H1 (cell line): ENCODE data around the gene TMBIM4. TPM values are rescaled to one million over a fixed set of nuclear protein-coding genes. Genes with fewer than 3 reads are reported as not detected.

Experiments
- CTCF ChIA-PET: fragments of 300-600 bp; sonication (Branson Sonifier 250); formaldehyde crosslinking; loops from one replicate; lab custom pipeline; 2021; ENCODE audit not compliant: partially characterized antibody; lab: Charles Lee
- POLR2A ChIA-PET: fragments of 300-600 bp; sonication (Branson Sonifier 250); formaldehyde crosslinking; loops from one replicate; lab custom pipeline; 2021; ENCODE audit warnings: inconsistent platforms; ENCODE audit not compliant: partially characterized antibody; lab: Charles Lee
- DNase-seq, 2 experiments: peaks; one replicate each; pipeline versions ENCODE4 v3.0.0 to v3.0.0-alpha.2; 2010 to 2022; ENCODE audit warnings: low spot score in 2 of 2, low read depth in 1 of 2, mixed read lengths in 1 of 2
- FAIRE-seq: peaks from 2 replicates; lab custom pipeline; 2011; peaks lifted over from hg19 to GRCh38; lab: Jason Lieb, UNC
- H2AFZ ChIP-seq: 2 replicates; pipeline ENCODE4 v1.8.1; 2012; ENCODE audit warnings: low read length, inconsistent platforms
- H2AK5ac ChIP-seq: 2 replicates; pipeline ENCODE4 v1.6.1; 2013; ENCODE audit warnings: low read depth, low read length
- H2BK120ac ChIP-seq: replicated peaks from 2 replicates; pipeline ENCODE3; 2013; ENCODE audit warnings: low read depth, low read length, inconsistent platforms
- H2BK12ac ChIP-seq: 2 replicates; pipeline ENCODE4 v1.6.1; 2013; ENCODE audit warnings: low read depth, low read length
- H2BK15ac ChIP-seq: 2 replicates; pipeline ENCODE4 v1.6.1; 2013; ENCODE audit warnings: low read length
- H2BK20ac ChIP-seq: 2 replicates; pipeline ENCODE4 v1.6.1; 2013; ENCODE audit warnings: low read length
- H2BK5ac ChIP-seq: 2 replicates; pipeline ENCODE4 v1.6.1; 2013; ENCODE audit warnings: low read depth, low read length
- H3K14ac ChIP-seq: 2 replicates; pipeline ENCODE4 v1.6.1; 2013; ENCODE audit warnings: inconsistent platforms; ENCODE audit not compliant: insufficient read length
- H3K18ac ChIP-seq: 2 replicates; pipeline ENCODE4 v1.6.1; 2013; ENCODE audit warnings: low read length; ENCODE audit errors: extremely low read depth
- H3K23ac ChIP-seq: 2 replicates; pipeline ENCODE4 v1.6.1; 2013; ENCODE audit warnings: inconsistent platforms; ENCODE audit not compliant: insufficient read length
- H3K23me2 ChIP-seq: 2 replicates; pipeline ENCODE4 v1.6.1; 2013; ENCODE audit warnings: low read depth, low read length
- H3K27ac ChIP-seq: 2 replicates; pipeline ENCODE4 v1.6.1; 2011; ENCODE audit warnings: low read depth, low read length, inconsistent platforms
- H3K27me3 ChIP-seq, 4 experiments: replicated peaks in 1 of 4; 1 replicate in 1 of 4; 2 replicates in 3 of 4; pipeline versions ENCODE4 v1.6.1 to v1.8.1; 2011 to 2013; ENCODE audit warnings: low read length in 3 of 4, mild to moderate bottlenecking in 3 of 4, inconsistent platforms in 2 of 4, mixed read lengths in 2 of 4, moderate library complexity in 1 of 4; ENCODE audit not compliant: control insufficient read depth in 3 of 4, insufficient read depth in 3 of 4; ENCODE audit errors: extremely low read depth in 1 of 4
- H3K36me3 ChIP-seq, 4 experiments: 2 replicates each; pipeline versions ENCODE4 v1.6.1 to v1.8.1; 2011 to 2013; ENCODE audit warnings: mild to moderate bottlenecking in 4 of 4, low read length in 3 of 4, moderate library complexity in 2 of 4, control low read depth in 1 of 4, inconsistent platforms in 1 of 4; ENCODE audit not compliant: insufficient read depth in 4 of 4, control insufficient read depth in 2 of 4
- H3K4ac ChIP-seq: replicated peaks from 2 replicates; pipeline ENCODE3; 2013; ENCODE audit warnings: low read length, low read depth, mixed read lengths, inconsistent platforms; ENCODE audit not compliant: insufficient read length
- H3K4me1 ChIP-seq, 4 experiments: replicated peaks in 1 of 4; 1 replicate in 1 of 4; 2 replicates in 3 of 4; pipeline versions ENCODE4 v1.6.1 to v1.8.1; 2011 to 2013; ENCODE audit warnings: low read length in 3 of 4, inconsistent platforms in 2 of 4, mixed read lengths in 1 of 4; ENCODE audit not compliant: insufficient read depth in 4 of 4, control insufficient read depth in 3 of 4
- H3K4me2 ChIP-seq, 2 experiments: 2 replicates each; pipeline versions ENCODE4 v1.6.1 to v1.8.1; 2011 to 2013; ENCODE audit warnings: low read depth in 2 of 2, low read length in 2 of 2, control low read depth in 1 of 2, inconsistent platforms in 1 of 2, mild to moderate bottlenecking in 1 of 2; ENCODE audit not compliant: insufficient read depth in 1 of 2
- H3K4me3 ChIP-seq, 4 experiments: fragments of 200-600, 300-600 bp in 1 of 4; sonication (generic), shearing (Covaris generic), sonication (Bioruptor Twin) in 1 of 4; 2 replicates each; pipeline versions ENCODE4 v1.5.1 to v1.8.1; 2011 to 2016; ENCODE audit warnings: low read length in 4 of 4, low read depth in 3 of 4, control low read depth in 2 of 4, inconsistent platforms in 2 of 4, mild to moderate bottlenecking in 2 of 4, mixed read lengths in 1 of 4, moderate library complexity in 1 of 4; ENCODE audit not compliant: insufficient read depth in 2 of 4; ENCODE audit errors: extremely low read depth in 1 of 4
- H3K56ac ChIP-seq: replicated peaks from 2 replicates; pipeline ENCODE3; 2013; ENCODE audit warnings: low read depth, mild to moderate bottlenecking, mixed read lengths, low read length, inconsistent platforms; ENCODE audit not compliant: insufficient read length
- H3K79me1 ChIP-seq: 2 replicates; pipeline ENCODE4 v1.6.1; 2013; ENCODE audit warnings: low read depth, low read length, control low read depth
- H3K79me2 ChIP-seq, 2 experiments: 2 replicates each; pipeline versions ENCODE4 v1.6.1 to v1.8.1; 2012 to 2013; ENCODE audit warnings: low read length in 2 of 2, mild to moderate bottlenecking in 2 of 2, inconsistent platforms in 1 of 2; ENCODE audit not compliant: insufficient read depth in 2 of 2, control insufficient read depth in 1 of 2
- H3K9ac ChIP-seq, 4 experiments: replicated peaks in 1 of 4; 1 replicate in 1 of 4; 2 replicates in 3 of 4; pipeline versions ENCODE4 v1.6.1 to v1.8.1; 2011 to 2013; ENCODE audit warnings: low read depth in 3 of 4, low read length in 3 of 4, control low read depth in 2 of 4, mild to moderate bottlenecking in 2 of 4, moderate library complexity in 2 of 4, inconsistent platforms in 1 of 4; ENCODE audit errors: extremely low read depth in 1 of 4
- H3K9me3 ChIP-seq, 2 experiments: 2 replicates each; pipeline versions ENCODE4 v1.6.1 to v1.8.1; 2012 to 2013; ENCODE audit warnings: mild to moderate bottlenecking in 2 of 2, moderate library complexity in 2 of 2, control low read depth in 1 of 2, inconsistent platforms in 1 of 2, low read depth in 1 of 2, low read length in 1 of 2, mixed read lengths in 1 of 2; ENCODE audit not compliant: insufficient read depth in 2 of 2
- H4K20me1 ChIP-seq, 2 experiments: replicated peaks in 1 of 2; 2 replicates each; pipeline versions ENCODE3 to v1.8.1; 2011 to 2013; ENCODE audit warnings: inconsistent platforms in 2 of 2, low read length in 2 of 2, mild to moderate bottlenecking in 1 of 2; ENCODE audit not compliant: insufficient read depth in 2 of 2, control insufficient read depth in 1 of 2
- H4K5ac ChIP-seq: 2 replicates; pipeline ENCODE4 v1.6.1; 2013; ENCODE audit warnings: low read length, low read depth, mixed read lengths, inconsistent platforms; ENCODE audit not compliant: insufficient read length
- H4K8ac ChIP-seq: 2 replicates; pipeline ENCODE4 v1.8.0; 2013; ENCODE audit warnings: mild to moderate bottlenecking, moderate library complexity, low read length, inconsistent platforms; ENCODE audit not compliant: insufficient read depth; ENCODE audit errors: extremely low read depth
- H4K91ac ChIP-seq: replicated peaks from 2 replicates; pipeline ENCODE3; 2013; ENCODE audit warnings: low read length, mixed read lengths, inconsistent platforms; ENCODE audit not compliant: insufficient read length
- BRCA1 ChIP-seq: IDR thresholded peaks from 2 replicates; pipeline ENCODE4 v1.6.1; 2012; ENCODE audit warnings: low read depth, low read length, improper control_type of control experiment
- EGR1 ChIP-seq: IDR thresholded peaks from 2 replicates; pipeline ENCODE4 v1.6.1; 2011; ENCODE audit warnings: low read depth, low read length, borderline replicate concordance
- EP300 ChIP-seq, 2 experiments: IDR thresholded peaks; 1 replicate in 1 of 2; 2 replicates in 1 of 2; pipeline ENCODE4 v1.6.1; 2011 to 2012; ENCODE audit warnings: low read depth in 2 of 2, low read length in 2 of 2, mild to moderate bottlenecking in 2 of 2, borderline replicate concordance in 1 of 2, inconsistent platforms in 1 of 2, moderate library complexity in 1 of 2
- GTF2F1 ChIP-seq: IDR thresholded peaks from 2 replicates; pipeline ENCODE4 v1.6.1; 2012; ENCODE audit warnings: low read depth, low read length, improper control_type of control experiment, borderline replicate concordance
- JUN ChIP-seq: IDR thresholded peaks from 2 replicates; pipeline ENCODE4 v1.6.1; 2011; ENCODE audit warnings: low read depth, mild to moderate bottlenecking, improper control_type of control experiment, low read length
- NANOG ChIP-seq: IDR thresholded peaks from 2 replicates; pipeline ENCODE4 v1.6.1; 2011; ENCODE audit warnings: low read length, low read depth, mild to moderate bottlenecking, inconsistent platforms; ENCODE audit not compliant: insufficient read depth, poor library complexity, severe bottlenecking
- RNF2 ChIP-seq: fragments of 200-900, 300-1000 bp; sonication (generic); IDR thresholded peaks from 2 replicates; pipeline ENCODE4 v1.7.1; 2016; ENCODE audit warnings: borderline replicate concordance, low read depth, mild to moderate bottlenecking, antibody characterized with exemption, low read length; ENCODE audit not compliant: poor library complexity, severe bottlenecking; ENCODE audit errors: missing control alignments
- RXRA ChIP-seq: IDR thresholded peaks from 2 replicates; pipeline ENCODE4 v1.6.1; 2011; ENCODE audit warnings: low read depth, mild to moderate bottlenecking, low read length, moderate library complexity; ENCODE audit not compliant: insufficient read depth
- SUZ12 ChIP-seq: fragments of 200-600 bp; sonication (generic); IDR thresholded peaks from 2 replicates; pipeline ENCODE4 v1.6.1; 2012; ENCODE audit warnings: mild to moderate bottlenecking, inconsistent platforms, low read length, moderate library complexity, mixed read lengths
- TEAD4 ChIP-seq: IDR thresholded peaks from 2 replicates; pipeline ENCODE4 v1.6.1; 2012; ENCODE audit warnings: low read depth, low read length, inconsistent platforms, mixed read lengths
- WGBS, 2 experiments: shearing (Covaris generic) in 1 of 2; methylation state at CpG; one replicate each; pipeline versions ENCODE4 v1.1.6 to v1.1.7; 2013 to 2015; ENCODE audit warnings: low lambda C conversion rate in 2 of 2, mixed read lengths in 2 of 2, inconsistent platforms in 1 of 2, low coverage in 1 of 2, missing lambda C conversion rate in 1 of 2; ENCODE audit not compliant: insufficient replicate concordance in 2 of 2, insufficient coverage in 1 of 2, insufficient read length in 1 of 2; ENCODE audit errors: extremely low coverage in 1 of 2, missing lambda C conversion rate in 1 of 2; 5-methylcytosine and 5-hydroxymethylcytosine counted together
- polyA plus RNA-seq, 7 experiments: library from polyadenylated mRNA; depleted of rRNA in 3 of 7; stranded (reverse) in 5 of 7; unstranded in 2 of 7; fragments of >200 nt in 5 of 7; fragments of 200-250 nt in 2 of 7; gene quantifications; 1 replicate in 5 of 7; 2 replicates in 1 of 7; 4 replicates in 1 of 7; pipeline versions ENCODE4 v1.2.1 to v1.2.3, GENCODE V29; 2011 to 2013; ENCODE audit warnings: missing spikeins in 2 of 7, mixed read lengths in 2 of 7
- total RNA-seq: library from RNA; stranded (reverse); fragmentation: NEBNext Ultra II Directional; extraction: Animal tissue kit (Norgen Biotek cat#: 25700); gene quantifications from 2 replicates; pipeline ENCODE4 v1.2.1, GENCODE V29; 2021
- TF ChIP-seq, protein P1 (sequence below): IDR thresholded peaks from 2 replicates; pipeline ENCODE4 v1.6.1; 2011; ENCODE audit warnings: low read length, improper control_type of control experiment

TMBIM4 gene
- total and polyA plus RNA-seq, 2 of the 8 experiments (the other 6 are each of a cell fraction or from before 2014, with no cell fraction given), result 12.8 to 46.6 TPM

- Histone ChIP-seq H2BK12ac (no peak overlapping the region), H3K9ac (no peak overlapping the region), H3K27me3 (peaks cover 3 to 12% (median 8%) of the 10 kb centered on the region in 4 experiments), H3K4me3 (no peak overlapping the region), H2AK5ac (no peak overlapping the region), H2BK120ac (no peak overlapping the region), H2BK15ac (no peak overlapping the region), H3K23ac (no peak overlapping the region), H2BK20ac (no peak overlapping the region), H3K4ac (no peak overlapping the region), H3K79me1 (no peaks in the 10 kb centered on the region), H3K4me1 (peaks cover 0 to 5% (median 3%) of the 10 kb centered on the region in 4 experiments; a peak in 5 of 7 replicates), H2AFZ (no peak overlapping the region), H3K36me3 (no peaks in the 10 kb centered on the region), H2BK5ac (no peak overlapping the region), H3K14ac (no peak overlapping the region), H4K20me1 (no peaks in the 10 kb centered on the region), H4K5ac (no peak overlapping the region), H3K4me2 (no peak overlapping the region), H3K9me3 (no peaks in the 10 kb centered on the region), H3K18ac (no peak overlapping the region), H3K27ac (no peak overlapping the region), H4K91ac (no peak overlapping the region), H4K8ac (no peak overlapping the region), H3K23me2 (peaks cover 1% of the 10 kb centered on the region; the same call in 1 of the 2 replicates), H3K56ac (no peak overlapping the region), H3K79me2 (no peaks in the 10 kb centered on the region)
- WGBS, 2 experiments, result 100% methylated on average over 2 of the region's 2 CpGs; no CpG with 5 or more reads in 1 of the 2 experiments
- TF ChIP-seq SUZ12, result no peak
- no peak for TF ChIP-seq EGR1
- TF ChIP-seq, protein P1, sequence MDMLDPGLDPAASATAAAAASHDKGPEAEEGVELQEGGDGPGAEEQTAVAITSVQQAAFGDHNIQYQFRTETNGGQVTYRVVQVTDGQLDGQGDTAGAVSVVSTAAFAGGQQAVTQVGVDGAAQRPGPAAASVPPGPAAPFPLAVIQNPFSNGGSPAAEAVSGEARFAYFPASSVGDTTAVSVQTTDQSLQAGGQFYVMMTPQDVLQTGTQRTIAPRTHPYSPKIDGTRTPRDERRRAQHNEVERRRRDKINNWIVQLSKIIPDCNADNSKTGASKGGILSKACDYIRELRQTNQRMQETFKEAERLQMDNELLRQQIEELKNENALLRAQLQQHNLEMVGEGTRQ, result no peak
- no peak for TF ChIP-seq GTF2F1
- TF ChIP-seq TEAD4, result no peak
- no peak for TF ChIP-seq EP300 (IDR thresholded peaks at IDR 0.05; ENCODE audit: borderline replicate concordance in 1 of 2, low read depth in 2 of 2, low read length in 2 of 2)
- no peak for TF ChIP-seq RXRA
- TF ChIP-seq JUN, result no peak
- TF ChIP-seq NANOG, result no peak
- no peak for TF ChIP-seq BRCA1
- TF ChIP-seq RNF2, result no peak
- no peak for FAIRE-seq
- no peak for DNase-seq
- POLR2A ChIA-PET, result no interaction called here
- CTCF ChIA-PET, result no interaction called here
Observed at GRCh38 chr12:66194122-66194521, 24.3 kb upstream of the TMBIM4 start.
